GM20000 (cell line): ENCODE data around the gene KDM5B.
"Not testable (repeated sequence)": the region's sequence is repeated elsewhere in the genome, so short reads cannot be mapped to it uniquely, and the experiment has no call there.

Experiments used
- DNase-seq: peaks from one replicate; pipeline ENCODE4 v3.0.0; 2012; ENCODE audit warnings: low spot score
- TF ChIP-seq, protein P1 (sequence below): IDR thresholded peaks from 2 replicates; pipeline ENCODE4 v1.5.1; 2012; ENCODE audit warnings: mild to moderate bottlenecking, control low read depth; ENCODE audit errors: extremely low read depth, missing control alignments

KDM5B gene

DNA sequence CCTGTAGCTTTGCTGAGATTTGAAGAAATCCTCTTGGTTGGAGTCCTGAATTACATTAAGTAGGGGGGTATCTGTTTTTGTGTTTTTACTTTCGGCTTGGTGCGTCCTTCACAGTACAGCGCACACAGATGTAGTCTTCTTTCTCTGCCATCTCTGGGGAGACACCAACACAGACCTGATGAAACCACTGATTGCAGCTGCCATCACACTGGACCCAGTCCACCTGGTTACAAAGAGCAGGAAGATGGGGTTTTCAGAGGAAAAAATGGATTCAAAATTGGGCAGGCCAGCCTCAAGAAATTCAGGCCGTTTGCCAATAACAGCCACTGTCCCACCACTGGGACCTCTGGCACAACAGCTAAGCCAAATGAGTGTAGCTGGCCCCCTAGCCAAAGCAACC lies 79.3 kb downstream of the KDM5B start:
- DNase-seq, result no peak
- TF ChIP-seq, protein P1, sequence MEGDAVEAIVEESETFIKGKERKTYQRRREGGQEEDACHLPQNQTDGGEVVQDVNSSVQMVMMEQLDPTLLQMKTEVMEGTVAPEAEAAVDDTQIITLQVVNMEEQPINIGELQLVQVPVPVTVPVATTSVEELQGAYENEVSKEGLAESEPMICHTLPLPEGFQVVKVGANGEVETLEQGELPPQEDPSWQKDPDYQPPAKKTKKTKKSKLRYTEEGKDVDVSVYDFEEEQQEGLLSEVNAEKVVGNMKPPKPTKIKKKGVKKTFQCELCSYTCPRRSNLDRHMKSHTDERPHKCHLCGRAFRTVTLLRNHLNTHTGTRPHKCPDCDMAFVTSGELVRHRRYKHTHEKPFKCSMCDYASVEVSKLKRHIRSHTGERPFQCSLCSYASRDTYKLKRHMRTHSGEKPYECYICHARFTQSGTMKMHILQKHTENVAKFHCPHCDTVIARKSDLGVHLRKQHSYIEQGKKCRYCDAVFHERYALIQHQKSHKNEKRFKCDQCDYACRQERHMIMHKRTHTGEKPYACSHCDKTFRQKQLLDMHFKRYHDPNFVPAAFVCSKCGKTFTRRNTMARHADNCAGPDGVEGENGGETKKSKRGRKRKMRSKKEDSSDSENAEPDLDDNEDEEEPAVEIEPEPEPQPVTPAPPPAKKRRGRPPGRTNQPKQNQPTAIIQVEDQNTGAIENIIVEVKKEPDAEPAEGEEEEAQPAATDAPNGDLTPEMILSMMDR, result no peak

DNA sequence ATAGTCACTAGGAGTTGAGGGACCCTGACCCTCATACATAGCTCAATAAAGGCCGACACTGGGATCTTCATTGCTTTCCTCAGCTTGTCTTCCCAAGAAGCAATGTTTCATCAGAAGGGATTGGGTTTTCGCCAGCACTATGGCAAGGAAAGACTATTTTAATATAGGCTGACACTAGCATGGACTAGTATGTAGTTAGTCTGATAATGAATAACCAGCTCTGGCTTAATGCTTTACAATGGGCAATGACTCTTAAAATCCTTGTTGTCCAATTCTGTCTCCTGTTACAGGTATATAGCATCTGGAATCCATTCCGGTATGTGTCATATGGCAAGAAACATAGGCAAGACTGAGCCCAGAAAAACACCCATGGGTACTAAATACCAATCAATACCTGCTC lies 82.7 kb downstream of the KDM5B start:
- TF ChIP-seq, protein P1, result no peak
- DNase-seq, result no peak

DNA sequence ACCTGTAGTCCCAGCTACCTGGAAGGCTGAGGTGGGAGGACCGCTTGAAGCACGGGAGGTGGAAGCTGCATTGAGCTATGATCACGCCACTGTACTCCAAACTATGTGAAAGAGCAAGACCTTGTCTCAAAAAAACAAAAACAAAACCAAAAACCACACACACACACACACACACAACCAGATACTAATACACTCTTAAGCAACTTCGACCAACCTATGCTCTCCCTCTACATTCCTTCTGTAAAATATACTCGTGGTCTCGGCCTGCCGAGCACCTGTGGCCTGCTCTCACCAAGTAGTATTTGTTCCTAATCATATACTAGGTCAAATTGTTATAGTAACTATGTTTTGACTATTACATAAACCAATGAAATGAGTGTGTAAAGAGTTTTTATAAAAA lies 84.5 kb downstream of the KDM5B start:
- TF ChIP-seq, protein P1, result no peak
- no peak for DNase-seq

DNA sequence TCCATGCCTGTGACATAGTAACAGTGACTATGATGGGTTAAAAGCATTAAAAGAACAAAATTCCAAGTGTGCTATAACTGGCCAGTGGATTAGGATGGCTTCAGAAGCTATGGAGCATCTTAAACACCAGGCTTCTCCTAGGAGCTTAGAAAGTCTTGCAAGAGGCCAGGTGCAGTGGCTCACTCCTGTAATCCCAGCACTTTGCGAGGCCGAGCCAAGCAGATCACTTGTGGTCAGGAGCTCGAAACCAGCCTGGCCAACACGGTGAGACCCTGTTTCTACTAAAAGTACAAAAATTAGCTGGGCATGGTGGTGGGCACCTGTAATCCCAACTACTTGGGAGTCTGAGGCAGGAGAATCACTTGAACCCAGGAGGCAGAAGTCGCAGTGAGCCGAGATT lies 85.2 kb downstream of the KDM5B start:
- not testable (repeated sequence) for DNase-seq

DNA sequence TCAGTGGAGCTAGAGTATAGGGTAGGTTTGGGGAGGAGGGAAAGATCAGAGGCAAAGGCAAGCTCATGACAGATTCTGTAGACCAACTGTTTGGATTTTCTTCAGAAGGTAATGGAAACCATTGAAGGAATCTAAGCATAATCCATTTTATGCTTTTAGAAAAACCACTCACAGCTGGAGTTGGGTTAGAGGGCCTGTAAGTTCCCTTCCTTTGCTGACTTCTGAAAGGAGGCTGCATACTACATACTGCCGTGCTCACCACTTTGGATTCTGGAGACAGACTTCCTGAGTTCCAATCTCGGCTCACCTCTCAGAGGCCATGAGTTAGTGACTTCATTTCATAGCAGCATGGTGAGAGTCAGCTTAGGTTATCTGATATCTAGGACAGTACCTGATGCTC lies 91.6 kb downstream of the KDM5B start:
- TF ChIP-seq, protein P1, result no peak
- no peak for DNase-seq

DNA sequence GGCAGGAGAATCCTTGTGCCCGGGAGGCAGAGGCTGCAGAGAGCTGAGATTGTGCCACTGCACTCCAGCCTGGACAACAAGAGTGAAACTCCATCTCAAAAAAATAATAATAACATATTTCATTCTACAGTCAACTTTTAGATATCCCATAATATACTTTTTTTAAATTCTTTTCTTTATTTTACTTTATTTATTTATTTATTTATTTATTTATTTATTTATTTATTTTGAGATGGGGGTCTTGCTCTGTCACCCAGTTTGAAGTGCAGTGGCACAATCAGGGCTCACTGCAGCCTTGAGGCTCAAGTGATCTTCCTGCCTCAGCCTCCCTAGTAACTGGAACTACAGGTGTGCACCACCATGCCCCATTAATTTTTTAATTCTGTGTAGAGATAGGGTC lies 94.0 kb downstream of the KDM5B start:
- DNase-seq, result not testable (repeated sequence)

DNA sequence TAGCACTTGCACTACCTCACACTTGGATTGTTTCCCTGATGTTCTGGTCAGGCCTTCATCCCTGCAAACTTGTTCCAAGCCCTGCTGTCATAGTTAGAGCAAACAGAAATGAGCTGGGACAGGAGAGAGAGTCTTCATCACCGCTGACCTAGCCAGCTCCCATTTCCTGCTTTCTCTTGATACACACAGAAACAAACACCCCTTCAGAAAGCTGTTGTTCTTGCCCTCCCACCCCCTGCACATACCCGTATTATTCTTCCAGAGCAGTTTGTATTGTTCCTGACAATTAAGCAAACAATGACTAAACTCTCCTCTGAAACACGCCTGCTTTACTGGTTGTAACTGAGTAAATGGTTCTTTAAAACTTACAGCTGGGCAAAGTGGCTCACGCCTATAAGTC lies 95.1 kb downstream of the KDM5B start:
- no peak for DNase-seq
- TF ChIP-seq, protein P1, result no peak

DNA sequence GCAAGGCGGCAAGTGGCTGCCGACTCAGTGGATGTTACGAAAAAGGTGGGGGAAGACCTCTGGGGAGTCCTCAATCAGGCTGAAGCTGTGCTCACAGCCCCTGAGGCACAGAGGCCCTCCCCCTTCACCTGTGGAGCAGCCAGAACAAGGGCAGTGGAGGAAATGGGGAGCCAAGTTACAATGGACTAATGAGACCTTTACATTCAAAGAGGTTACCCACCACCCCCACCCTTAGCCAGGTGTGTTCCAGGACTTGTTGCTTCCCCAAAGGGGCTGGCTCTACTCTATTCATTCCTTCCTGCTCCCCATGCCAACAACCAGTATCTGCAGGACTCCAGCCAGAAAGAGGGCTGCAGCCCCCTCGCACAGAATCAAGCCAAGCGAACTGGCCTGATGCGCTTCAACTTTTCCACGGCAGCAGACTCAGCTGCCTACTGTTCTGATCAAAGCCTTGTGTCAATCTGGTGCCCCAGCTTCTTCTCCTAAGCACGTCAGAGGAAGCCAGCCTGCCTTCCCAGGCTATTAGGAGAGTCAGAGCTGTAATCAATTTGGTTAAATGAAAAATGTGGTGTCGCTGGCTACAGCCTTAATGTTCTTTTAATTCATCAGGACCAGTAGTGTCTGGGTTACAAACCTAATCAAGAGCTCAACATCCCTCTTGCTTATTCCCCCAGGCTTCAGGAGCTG lies 96.1 kb downstream of the KDM5B start:
- TF ChIP-seq, protein P1, result no peak

More for the DNA sequence above, 96.1 kb downstream of the KDM5B start:
- no peak for DNase-seq
